Hematopoietic multipotent progenitor cell treated with erythropoietin and hydrocortisone succinate and interleukin-3 and kit ligand, for 4 days (in vitro differentiated cells): ENCODE measurements around the gene PLXNA2.

Source experiments
- DNase-seq: peaks from one replicate; pipeline ENCODE4 v3.0.0-alpha.2; 2015

The PLXNA2 gene

GRCh38 chr1:208085655-208086515, 158.3 kb downstream of the PLXNA2 start:
- no peak for DNase-seq

- no peak for DNase-seq
These were observed 159.4 kb downstream of the PLXNA2 start for GRCh38 chr1:208084764-208085163.

DNA sequence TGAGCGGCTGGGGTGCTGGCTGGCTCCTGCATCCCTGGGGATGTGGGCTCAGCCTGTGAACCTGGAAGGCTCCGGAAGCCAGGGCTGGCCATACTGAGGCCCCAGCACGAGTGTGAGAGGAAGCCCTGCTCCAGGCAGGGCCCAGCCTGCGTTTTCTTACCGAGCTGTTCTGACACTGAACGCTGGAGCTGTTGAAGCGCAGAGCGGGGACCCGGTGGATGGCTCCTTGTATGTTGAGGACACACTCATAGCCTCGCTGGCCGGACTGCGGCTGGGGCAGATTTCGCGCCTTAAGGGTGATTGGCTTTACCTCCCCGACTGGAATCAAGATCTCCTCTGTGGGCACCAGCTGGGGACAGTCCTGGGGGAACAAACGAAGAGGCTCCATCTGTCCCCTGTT, 160.0 kb downstream of the PLXNA2 start:
- no peak for DNase-seq

DNA sequence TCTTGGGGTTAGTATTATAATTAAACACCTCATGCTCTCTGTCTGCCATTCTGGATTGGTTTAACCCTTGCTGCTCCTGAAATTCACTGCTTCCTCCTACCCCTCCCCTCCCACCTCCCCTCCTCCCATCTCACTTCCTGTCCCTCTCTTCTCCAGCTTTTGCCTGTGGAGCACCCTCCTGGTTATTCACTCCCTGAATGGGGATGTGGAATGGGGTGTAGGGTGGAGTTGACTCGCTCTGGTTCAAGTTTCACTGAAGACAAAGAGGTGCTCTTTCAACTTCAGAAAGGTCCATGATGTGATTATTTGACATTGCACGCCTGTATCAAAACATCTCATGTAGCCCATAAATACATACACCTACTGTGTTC, 160.5 kb downstream of the PLXNA2 start:
- no peak for DNase-seq

DNA sequence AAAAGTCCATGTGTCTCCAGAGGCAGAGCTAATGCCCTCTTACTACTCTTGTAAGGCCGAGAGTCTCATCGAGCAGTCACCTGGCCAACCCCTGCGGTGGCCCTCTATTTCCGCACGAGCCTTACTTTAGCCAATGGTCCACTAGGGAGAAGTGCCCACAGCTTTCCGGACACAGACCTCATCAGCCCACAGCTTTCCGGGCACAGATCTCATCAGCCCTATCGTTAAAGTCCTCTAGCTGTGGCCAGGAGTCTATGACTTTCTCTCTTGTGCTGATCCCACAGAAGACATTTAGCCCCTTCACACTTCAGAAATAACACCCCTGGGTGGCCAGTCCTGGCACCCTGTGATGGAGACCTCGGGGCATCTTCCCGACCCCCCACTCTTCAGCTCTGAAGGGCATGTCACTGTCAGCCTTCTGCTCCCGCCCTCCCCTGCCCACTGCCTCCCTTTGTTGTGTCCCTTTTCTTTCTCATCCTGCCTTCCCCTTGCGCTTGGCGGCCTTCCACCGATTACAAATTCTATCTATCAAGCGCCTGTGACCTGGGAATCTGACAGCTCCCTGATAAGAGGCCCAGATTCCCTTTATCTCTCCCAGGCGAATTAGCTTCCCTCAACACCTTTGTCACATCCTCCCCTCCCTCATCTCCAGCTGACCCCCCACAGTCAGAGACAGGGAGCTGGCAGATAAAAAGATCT, 161.0 kb downstream of the PLXNA2 start:
- peak; percentile 28 for DNase-seq

DNA sequence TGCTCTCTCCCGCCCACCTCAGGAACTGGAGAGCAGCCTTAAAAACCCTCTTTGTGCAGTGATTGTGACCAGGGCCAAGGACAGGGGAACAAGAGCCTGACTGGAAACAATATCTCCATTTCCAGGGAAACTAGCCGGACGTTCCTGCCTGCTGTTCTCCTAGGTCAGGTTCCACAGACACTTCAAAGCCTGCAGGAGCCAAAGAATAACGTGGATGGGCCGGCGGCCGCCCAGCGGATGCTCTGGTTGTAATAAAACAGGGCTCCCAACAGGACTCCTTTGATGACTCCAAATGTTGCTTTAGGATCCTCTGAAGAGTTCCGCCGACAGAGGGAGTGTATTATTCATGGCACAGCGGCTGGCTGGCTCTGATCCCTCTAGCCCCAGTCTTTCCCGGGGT, 162.2 kb downstream of the PLXNA2 start:
- DNase-seq = no peak

GRCh38 chr1:208080396-208081286, 163.5 kb downstream of the PLXNA2 start:
- no peak for DNase-seq

GRCh38 chr1:208079161-208079560, 165.0 kb downstream of the PLXNA2 start:
- DNase-seq = no peak

DNA sequence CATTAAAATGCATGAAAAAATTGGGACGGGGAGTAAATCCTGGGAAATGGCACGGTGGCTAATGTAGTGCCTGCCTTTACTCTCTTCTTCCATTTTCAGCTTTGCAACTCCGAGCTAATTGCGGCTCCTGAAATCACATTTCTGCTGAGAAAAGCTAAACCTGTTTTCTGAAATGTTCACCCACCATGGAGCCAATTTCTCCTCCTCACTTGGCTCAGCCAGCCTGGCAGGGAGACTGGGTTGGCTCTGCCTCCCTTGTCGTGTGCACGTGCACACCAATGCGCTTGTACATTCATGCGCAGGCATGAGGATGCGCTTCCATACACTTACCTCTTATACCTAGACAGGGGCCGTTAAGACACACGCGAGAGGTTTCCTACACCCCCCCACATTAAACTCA, 165.4 kb downstream of the PLXNA2 start:
- no peak for DNase-seq

- peak; percentile 49 for DNase-seq
These were observed 166.7 kb downstream of the PLXNA2 start for GRCh38 chr1:208077232-208078075.

GRCh38 chr1:208074353-208074752, 169.8 kb downstream of the PLXNA2 start:
- DNase-seq = no peak

GRCh38 chr1:208071435-208072031, 172.7 kb downstream of the PLXNA2 start:
- DNase-seq = no peak

GRCh38 chr1:208069908-208070307, 174.3 kb downstream of the PLXNA2 start:
- no peak for DNase-seq

GRCh38 chr1:208069317-208069716, 174.9 kb downstream of the PLXNA2 start:
- DNase-seq = no peak

DNA sequence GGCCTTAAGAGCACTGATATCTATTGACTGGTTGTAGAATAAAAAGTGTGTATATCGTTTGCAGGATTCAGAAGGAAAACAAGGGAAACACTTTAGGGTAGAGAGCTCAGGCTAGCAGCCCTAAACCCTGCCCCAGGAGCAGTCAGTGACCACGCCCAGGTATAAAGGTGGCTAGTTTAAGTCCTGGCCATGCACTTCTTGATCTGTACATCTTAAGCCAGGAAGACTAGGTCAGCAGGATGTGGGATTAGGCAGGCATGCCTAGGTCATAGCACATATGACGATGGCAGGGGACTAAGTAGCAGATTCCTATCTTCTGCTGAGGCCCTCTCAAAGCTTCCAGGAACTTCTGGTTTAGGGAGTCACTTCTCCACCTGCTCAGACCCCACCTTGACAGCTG, 175.3 kb downstream of the PLXNA2 start:
- no peak for DNase-seq

DNA sequence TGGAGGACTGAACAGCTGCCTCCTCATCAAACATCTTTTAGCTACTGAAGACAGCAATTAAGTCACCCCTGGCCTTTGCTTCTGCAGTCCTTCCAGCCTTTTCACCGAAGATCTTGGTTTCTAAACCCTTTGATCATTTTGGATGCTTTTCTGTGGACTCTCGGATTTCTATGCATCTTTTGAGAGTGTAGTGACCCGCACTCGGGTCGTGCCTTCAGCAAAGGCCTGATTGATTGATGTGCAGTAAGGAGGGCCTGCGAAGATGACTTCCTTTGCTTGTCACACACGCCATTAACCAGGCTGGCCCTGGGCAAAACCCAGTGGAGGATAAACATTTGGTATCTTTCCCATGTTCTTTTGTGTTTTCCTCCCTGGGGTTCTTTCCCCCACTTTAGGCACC, 175.8 kb downstream of the PLXNA2 start:
- no peak for DNase-seq

DNA sequence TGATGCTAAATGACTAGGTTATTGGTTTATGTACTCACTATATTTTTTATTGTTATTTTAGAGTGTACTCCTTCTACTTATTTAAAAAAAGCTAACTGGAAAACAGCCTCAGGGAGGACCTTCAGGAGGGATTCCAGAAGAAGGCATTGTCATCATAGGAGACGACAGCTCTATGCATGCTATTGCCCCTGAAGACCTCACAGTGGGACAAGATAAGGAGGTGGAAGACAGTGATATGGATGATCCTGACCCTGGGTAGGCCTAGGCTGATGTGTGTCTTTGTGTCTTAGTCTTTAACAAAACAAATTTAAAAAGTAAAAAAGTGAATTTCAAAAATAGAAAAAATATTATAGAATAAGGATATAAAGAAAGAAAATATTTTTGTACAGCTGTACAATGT, 177.6 kb downstream of the PLXNA2 start:
- no peak for DNase-seq

- no peak for DNase-seq
These were observed 178.3 kb downstream of the PLXNA2 start for GRCh38 chr1:208065862-208066261.

GRCh38 chr1:208061632-208062031, 182.6 kb downstream of the PLXNA2 start:
- DNase-seq = no peak

- DNase-seq = no peak
These were observed 183.1 kb downstream of the PLXNA2 start for GRCh38 chr1:208061118-208061517.

- no peak for DNase-seq
These were observed 183.8 kb downstream of the PLXNA2 start for GRCh38 chr1:208060215-208060869.
